Gastroesophageal sphincter (tissue), 4 donors: ENCODE data around the gene NUP93. TPM values are rescaled to one million over a fixed set of nuclear protein-coding genes. Genes with fewer than 3 reads are reported as not detected.
"Not testable (repeated sequence)": the region's sequence is repeated elsewhere in the genome, so short reads cannot be mapped to it uniquely, and the experiment has no call there.

ENCODE experiments used
- ATAC-seq: fragments of 150-250 bp; one replicate; pipeline ENCODE4 v1.9.1; 2016; ENCODE audit warnings: mild to moderate bottlenecking, moderate library complexity
- H3K27ac ChIP-seq, 4 donors: fragments of 200-600 bp; sonication (generic) in 3 of 4; 1 replicate in 3 of 4; 2 replicates in 1 of 4; pipeline ENCODE4 v1.5.1; 2016 to 2019
- H3K27me3 ChIP-seq: fragments of 200-600 bp; sonication (generic); one replicate; pipeline ENCODE4 v1.5.1; 2019
- H3K36me3 ChIP-seq, 2 donors: fragments of 200-600 bp; sonication (generic); one replicate each; pipeline ENCODE4 v1.5.1; 2019; ENCODE audit warnings: control low read depth in 1 of 2
- H3K4me1 ChIP-seq, 3 donors: fragments of 200-600 bp; sonication (generic); 1 replicate in 2 of 3; 2 replicates in 1 of 3; pipeline ENCODE4 v1.5.1; 2016 to 2019; ENCODE audit warnings: control low read depth in 2 of 3
- H3K4me3 ChIP-seq, 2 donors: fragments of 200-600 bp; sonication (generic); one replicate each; pipeline ENCODE4 v1.5.1; 2019; ENCODE audit warnings: mild to moderate bottlenecking in 1 of 2, moderate library complexity in 1 of 2
- H3K9me3 ChIP-seq, 3 donors: fragments of 200-600 bp; sonication (generic); one replicate each; pipeline ENCODE4 v1.5.1; 2017 to 2019; ENCODE audit warnings: control low read depth in 2 of 3
- CTCF ChIP-seq, 4 experiments: fragments of 200-600 bp in 2 of 4; fragments of 450-650 bp in 2 of 4; sonication (generic) in 1 of 4; IDR thresholded peaks; one replicate each; pipeline ENCODE4 v1.5.1; 2017 to 2019; ENCODE audit warnings: antibody characterized with exemption in 4 of 4, mild to moderate bottlenecking in 2 of 4, moderate library complexity in 2 of 4
- EP300 ChIP-seq: sonication (generic); formaldehyde crosslinking; IDR thresholded peaks from one replicate; pipeline ENCODE4 v1.6.1; 2017; ENCODE audit warnings: antibody characterized with exemption, mild to moderate bottlenecking
- POLR2A ChIP-seq, 2 donors: fragments of 450-650 bp; IDR thresholded peaks; one replicate each; pipeline ENCODE4 v1.6.1; 2017; ENCODE audit warnings: antibody characterized with exemption in 2 of 2, mild to moderate bottlenecking in 2 of 2, moderate library complexity in 1 of 2
- POLR2AphosphoS5 ChIP-seq: sonication (generic); formaldehyde crosslinking; IDR thresholded peaks from one replicate; pipeline ENCODE4 v1.6.1; 2017; ENCODE audit warnings: antibody characterized with exemption
- WGBS, 2 donors: methylation state at CpG; one replicate each; pipeline ENCODE4 v1.1.5; 2018; ENCODE audit warnings: low coverage in 1 of 2; 5-methylcytosine and 5-hydroxymethylcytosine counted together
- total RNA-seq, 4 donors: library from RNA; depleted of rRNA; stranded (reverse); fragments of >200 nt; gene quantifications; one replicate each; pipeline ENCODE4 v1.1.0, GENCODE V29; 2016

Gene NUP93
- total RNA-seq, 4 donors from 2014 or later, result 37.6 to 39.3 (median 38.9) TPM

- TF ChIP-seq CTCF (IDR thresholded peaks at IDR 0.05), result no peak
- no peak for TF ChIP-seq POLR2A (IDR thresholded peaks at IDR 0.05)
- no peak for TF ChIP-seq POLR2AphosphoS5
- no peak for TF ChIP-seq EP300
Observed at GRCh38 chr16:56807011-56807675, 77.2 kb downstream of the NUP93 start.

GRCh38 chr16:56807676-56808067, 77.7 kb downstream of the NUP93 start:
- not testable (repeated sequence) for ATAC-seq, H3K4me3 ChIP-seq, H3K27me3 ChIP-seq, H3K27ac ChIP-seq, H3K9me3 ChIP-seq, H3K4me1 ChIP-seq
- WGBS, 2 donors, result 96% methylated on average over 9 of the region's 9 CpGs; no CpG with 5 or more reads in 1 of the 2 donors
- peaks cover 0 to 30% of the 10 kb centered on the region in 2 donors for H3K36me3 ChIP-seq

More at GRCh38 chr16:56807011-56807675, 77.2 kb downstream of the NUP93 start:
- Histone ChIP-seq H3K27ac (no peak overlapping the region), H3K4me1 (no peaks in the 10 kb centered on the region), H3K27me3 (no peaks in the 10 kb centered on the region), H3K36me3 (peaks cover 0 to 30% of the 10 kb centered on the region in 2 donors), H3K9me3 (no peaks in the 10 kb centered on the region), H3K4me3 (no peak overlapping the region)
- 72 to 73% methylated on average over 2 of the region's 3 CpGs for WGBS, 2 donors
- no peak for ATAC-seq

GRCh38 chr16:56810954-56811353, 81.0 kb downstream of the NUP93 start:
- TF ChIP-seq EP300 (no peak), CTCF (IDR thresholded peaks at IDR 0.05) (no peak), POLR2AphosphoS5 (no peak), POLR2A (IDR thresholded peaks at IDR 0.05) (no peak)
- peaks cover 0 to 18% of the 10 kb centered on the region in 2 donors for H3K36me3 ChIP-seq
- H3K27me3 ChIP-seq, result no peaks in the 10 kb centered on the region
- H3K4me3 ChIP-seq, result no peak overlapping the region
- H3K9me3 ChIP-seq, result no peaks in the 10 kb centered on the region
- peaks cover 0 to 17% (median 0%) of the 10 kb centered on the region in 3 donors for H3K4me1 ChIP-seq
- ATAC-seq, result no peak
- no peak overlapping the region for H3K27ac ChIP-seq

- H3K9me3 ChIP-seq, H3K27ac ChIP-seq, ATAC-seq, H3K4me3 ChIP-seq, H3K27me3 ChIP-seq: not testable (repeated sequence)
- 94 to 95% methylated on average over 2 to 5 of the region's 5 CpGs for WGBS, 2 donors
- Histone ChIP-seq H3K36me3 (peaks cover 0 to 11% of the 10 kb centered on the region in 2 donors), H3K4me1 (peaks cover 0 to 18% (median 0%) of the 10 kb centered on the region in 3 donors)
Observed at GRCh38 chr16:56811602-56812001, 81.7 kb downstream of the NUP93 start.

- Histone ChIP-seq H3K36me3 (peaks cover 0 to 4% of the 10 kb centered on the region in 2 donors), H3K9me3 (no peaks in the 10 kb centered on the region), H3K4me1 (peaks cover 0 to 18% (median 0%) of the 10 kb centered on the region in 3 donors), H3K27me3 (no peaks in the 10 kb centered on the region), H3K4me3 (no peak overlapping the region), H3K27ac (no peak overlapping the region)
- ATAC-seq, result no peak
- TF ChIP-seq POLR2A (IDR thresholded peaks at IDR 0.05), result no peak
- no peak for TF ChIP-seq EP300
- no peak for TF ChIP-seq CTCF (IDR thresholded peaks at IDR 0.05)
- TF ChIP-seq POLR2AphosphoS5, result no peak
Observed at GRCh38 chr16:56812884-56813283, 83.0 kb downstream of the NUP93 start.
